Stimulated activated CD8-positive, alpha-beta memory T cell treated with anti-CD3 and anti-CD28 coated beads, Interleukin-4, amount 100 ng/mL, for 4 hours (primary cell): ENCODE results near the gene ADORA2A.
A peak's percentile ranks its signal among the peaks of the same experiment; 100 is the strongest.

Source experiments
- DNase-seq, 2 donors: peaks; one replicate each; pipeline ENCODE4 v3.0.0-alpha.2; 2020; ENCODE audit warnings: low read depth in 2 of 2, low spot score in 1 of 2

Gene ADORA2A

GRCh38 chr22:24417901-24418641, 9.3 kb upstream of the ADORA2A start:
- DNase-seq = no peak

GRCh38 chr22:24418786-24419474, 8.5 kb upstream of the ADORA2A start:
- DNase-seq = no peak

GRCh38 chr22:24419475-24419850, 7.9 kb upstream of the ADORA2A start:
- no peak for DNase-seq

- DNase-seq = no peak
Observed at GRCh38 chr22:24420072-24420976, 7.1 kb upstream of the ADORA2A start.

GRCh38 chr22:24420977-24421343, 6.4 kb upstream of the ADORA2A start:
- DNase-seq = no peak

GRCh38 chr22:24421428-24421931, 5.9 kb upstream of the ADORA2A start:
- no peak for DNase-seq

GRCh38 chr22:24422102-24422665, 5.2 kb upstream of the ADORA2A start:
- no peak for DNase-seq

- peak in 1 of 2 donors; percentile 46 for DNase-seq
Observed at GRCh38 chr22:24423519-24424000, 3.8 kb upstream of the ADORA2A start.

GRCh38 chr22:24424001-24424900, 3.1 kb upstream of the ADORA2A start:
- DNase-seq = no peak

GRCh38 chr22:24424901-24425775, 2.3 kb upstream of the ADORA2A start:
- no peak for DNase-seq

GRCh38 chr22:24426436-24426835, 963 bp upstream of the ADORA2A start:
- no peak for DNase-seq

GRCh38 chr22:24426851-24427499, 424 bp upstream of the ADORA2A start:
- DNase-seq = no peak

GRCh38 chr22:24428751-24429410, 1.5 kb downstream of the ADORA2A start:
- no peak for DNase-seq

GRCh38 chr22:24429411-24430365, 2.3 kb downstream of the ADORA2A start:
- no peak for DNase-seq

GRCh38 chr22:24430431-24431308, 3.3 kb downstream of the ADORA2A start:
- no peak for DNase-seq
